Kidney epithelial cell (primary cell): Measurements from ENCODE around the gene LARGE1. TPM values are rescaled to one million over a fixed set of nuclear protein-coding genes. Genes with fewer than 3 reads are reported as not detected.

Experiments
- DNase-seq: peaks from one replicate; pipeline ENCODE4 v3.0.0-alpha.2; 2010; ENCODE audit warnings: low read depth
- H3K27me3 ChIP-seq: 2 replicates; pipeline ENCODE4 v1.6.0; 2011; ENCODE audit warnings: low read length; ENCODE audit not compliant: control insufficient read depth, insufficient read depth
- H3K36me3 ChIP-seq: 2 replicates; pipeline ENCODE4 v1.5.1; 2011; ENCODE audit warnings: low read length; ENCODE audit not compliant: control insufficient read depth, insufficient read depth
- H3K4me3 ChIP-seq: 2 replicates; pipeline ENCODE4 v1.5.1; 2011; ENCODE audit warnings: low read depth, mild to moderate bottlenecking, control low read depth, low read length
- total RNA-seq: library from RNA; depleted of rRNA; stranded (reverse); fragments of >200 nt; gene quantifications from 2 replicates; pipeline ENCODE4 v1.2.3, GENCODE V29; 2015
- TF ChIP-seq, protein P1 (sequence below): IDR thresholded peaks from 2 replicates; pipeline ENCODE4 v1.5.1; 2011; ENCODE audit warnings: mild to moderate bottlenecking, moderate library complexity, low read length, control low read depth, inconsistent platforms; ENCODE audit not compliant: insufficient read depth, poor library complexity, severe bottlenecking

LARGE1 gene
- total RNA-seq, 1 donor from 2014 or later: 17.8 TPM

GRCh38 chr22:33274214-33275072 is 645.8 kb downstream of the LARGE1 start:
- H3K27me3 ChIP-seq: no peaks in the 10 kb centered on the region
- H3K4me3 ChIP-seq: no peak overlapping the region
- H3K36me3 ChIP-seq: no peaks in the 10 kb centered on the region
- DNase-seq: no peak
- TF ChIP-seq, protein P1, sequence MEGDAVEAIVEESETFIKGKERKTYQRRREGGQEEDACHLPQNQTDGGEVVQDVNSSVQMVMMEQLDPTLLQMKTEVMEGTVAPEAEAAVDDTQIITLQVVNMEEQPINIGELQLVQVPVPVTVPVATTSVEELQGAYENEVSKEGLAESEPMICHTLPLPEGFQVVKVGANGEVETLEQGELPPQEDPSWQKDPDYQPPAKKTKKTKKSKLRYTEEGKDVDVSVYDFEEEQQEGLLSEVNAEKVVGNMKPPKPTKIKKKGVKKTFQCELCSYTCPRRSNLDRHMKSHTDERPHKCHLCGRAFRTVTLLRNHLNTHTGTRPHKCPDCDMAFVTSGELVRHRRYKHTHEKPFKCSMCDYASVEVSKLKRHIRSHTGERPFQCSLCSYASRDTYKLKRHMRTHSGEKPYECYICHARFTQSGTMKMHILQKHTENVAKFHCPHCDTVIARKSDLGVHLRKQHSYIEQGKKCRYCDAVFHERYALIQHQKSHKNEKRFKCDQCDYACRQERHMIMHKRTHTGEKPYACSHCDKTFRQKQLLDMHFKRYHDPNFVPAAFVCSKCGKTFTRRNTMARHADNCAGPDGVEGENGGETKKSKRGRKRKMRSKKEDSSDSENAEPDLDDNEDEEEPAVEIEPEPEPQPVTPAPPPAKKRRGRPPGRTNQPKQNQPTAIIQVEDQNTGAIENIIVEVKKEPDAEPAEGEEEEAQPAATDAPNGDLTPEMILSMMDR: peak; percentile 62

- TF ChIP-seq, protein P1: no peak
- Histone ChIP-seq H3K4me3 (no peak overlapping the region), H3K36me3 (no peaks in the 10 kb centered on the region), H3K27me3 (no peaks in the 10 kb centered on the region)
- no peak for DNase-seq
Measured at GRCh38 chr22:33272871-33273270, 647.4 kb downstream of the LARGE1 start.

- TF ChIP-seq, protein P1: no peak
- Histone ChIP-seq H3K36me3 (no peaks in the 10 kb centered on the region), H3K4me3 (no peak overlapping the region), H3K27me3 (no peaks in the 10 kb centered on the region)
- DNase-seq: no peak
Measured at GRCh38 chr22:33272180-33272579, 648.1 kb downstream of the LARGE1 start.

DNA sequence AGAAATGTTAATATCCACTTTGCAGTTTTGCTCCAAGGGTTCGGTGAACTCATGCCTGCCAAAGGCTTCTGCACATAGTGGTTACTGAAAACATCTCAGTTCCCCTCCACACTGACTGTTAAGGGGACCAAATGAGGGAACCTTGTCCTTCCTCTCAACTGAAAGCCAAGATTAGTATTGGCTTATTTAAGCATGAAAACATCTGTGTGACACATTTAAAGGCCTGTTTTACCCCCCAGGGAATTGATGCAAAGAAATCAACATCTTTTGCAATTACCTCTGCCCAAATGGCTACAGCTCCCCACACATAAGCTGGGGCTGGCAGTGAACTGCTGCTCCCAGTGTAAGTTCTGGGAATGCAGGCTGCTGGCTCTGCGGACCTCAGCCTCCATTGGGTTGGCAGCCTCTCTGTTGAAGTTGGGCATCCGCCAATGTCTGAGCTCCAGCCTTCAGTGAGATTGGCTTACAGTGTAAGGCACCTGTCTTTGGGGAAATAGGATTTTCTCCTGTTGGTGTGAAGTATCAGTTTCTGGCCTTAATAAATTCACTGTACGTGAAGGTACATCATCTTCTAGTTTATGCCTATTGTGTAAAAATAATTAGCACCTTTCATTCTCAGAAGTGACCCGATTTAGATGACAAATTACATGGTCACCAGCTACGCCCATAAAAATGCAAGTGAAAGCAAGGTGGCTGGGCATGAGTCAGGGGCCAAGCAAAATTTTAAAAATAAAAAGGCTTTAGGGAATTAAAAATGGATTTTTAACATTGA is 648.7 kb downstream of the LARGE1 start:
- TF ChIP-seq, protein P1: no peak
- H3K27me3 ChIP-seq: no peaks in the 10 kb centered on the region
- DNase-seq: no peak
- H3K36me3 ChIP-seq: no peaks in the 10 kb centered on the region
- H3K4me3 ChIP-seq: no peak overlapping the region

DNA sequence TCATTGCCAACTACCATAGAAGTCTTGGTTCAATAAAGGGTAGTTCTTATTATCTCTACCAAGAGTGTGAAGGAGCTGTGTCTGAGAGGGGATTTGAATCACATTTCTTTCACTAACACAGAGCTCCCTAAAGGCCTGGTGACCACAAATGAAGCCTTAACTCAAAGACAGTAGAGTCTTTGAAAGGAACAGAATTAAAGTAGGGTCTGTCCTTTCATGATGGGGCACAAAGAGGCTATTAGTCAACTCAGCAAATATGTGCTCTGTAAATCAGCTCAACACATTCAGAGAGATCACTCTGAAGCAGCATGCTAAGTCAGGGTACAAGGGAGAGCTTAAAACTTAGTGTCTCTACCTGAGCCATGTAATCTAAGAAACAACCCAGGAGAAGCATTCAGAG is 649.7 kb downstream of the LARGE1 start:
- no peaks in the 10 kb centered on the region for H3K36me3 ChIP-seq
- no peaks in the 10 kb centered on the region for H3K27me3 ChIP-seq
- DNase-seq: no peak
- TF ChIP-seq, protein P1: no peak
- H3K4me3 ChIP-seq: no peak overlapping the region
